WTC11 (cell line): ENCODE results near the gene LDHD. TPM values are rescaled to one million over a fixed set of nuclear protein-coding genes. Genes with fewer than 3 reads are reported as not detected.

ENCODE experiments used
- ATAC-seq: fragments of 200-7000 bp; cut with Tn5 transposase; 2 replicates; pipeline ENCODE4 v1.10.0; 2021; ENCODE audit warnings: mild to moderate bottlenecking, moderate library complexity
- CTCF ChIA-PET: fragments of 300-600 bp; sonication (Branson Sonifier 250); formaldehyde crosslinking; loops from one replicate; lab custom pipeline; 2021; ENCODE audit warnings: antibody characterized with exemption; lab: Charles Lee
- POLR2A ChIA-PET: fragments of 350-600 bp; sonication (Branson Sonifier 250); formaldehyde crosslinking; loops from one replicate; lab custom pipeline; 2021; ENCODE audit warnings: antibody characterized with exemption; lab: Charles Lee
- DNase-seq: peaks from one replicate; pipeline ENCODE4 v3.0.0; 2021; ENCODE audit warnings: low spot score
- H3K27ac Mint-ChIP-seq: 2 replicates; pipeline ENCODE4 v1.8.0; 2021; ENCODE audit warnings: mixed read lengths
- H3K27me3 Mint-ChIP-seq: 2 replicates; pipeline ENCODE4 v1.8.0; 2021; ENCODE audit warnings: low read depth, mild to moderate bottlenecking, moderate library complexity, mixed read lengths
- H3K36me3 Mint-ChIP-seq: 2 replicates; pipeline ENCODE4 v1.8.0; 2021; ENCODE audit warnings: mixed read lengths
- H3K4me1 Mint-ChIP-seq: 2 replicates; pipeline ENCODE4 v1.8.0; 2022; ENCODE audit warnings: mixed read lengths
- H3K4me3 Mint-ChIP-seq: 2 replicates; pipeline ENCODE4 v1.8.0; 2021; ENCODE audit warnings: mild to moderate bottlenecking, moderate library complexity, mixed read lengths
- H3K9me3 Mint-ChIP-seq: 2 replicates; pipeline ENCODE4 v1.8.0; 2021; ENCODE audit warnings: mixed read lengths
- CBFB ChIP-seq: sonication (generic); formaldehyde crosslinking; IDR thresholded peaks from 2 replicates; pipeline ENCODE4 v1.8.1; 2022; ENCODE audit warnings: mild to moderate bottlenecking, low read depth, missing genetic modification reagents
- E2F1 ChIP-seq: sonication (generic); formaldehyde crosslinking; IDR thresholded peaks from 2 replicates; pipeline ENCODE4 v1.8.0; 2022; ENCODE audit warnings: mild to moderate bottlenecking, missing genetic modification reagents
- E2F5 ChIP-seq: sonication (generic); formaldehyde crosslinking; IDR thresholded peaks from 2 replicates; pipeline ENCODE4 v1.8.1; 2022; ENCODE audit warnings: mild to moderate bottlenecking, moderate library complexity, missing genetic modification reagents
- EMX1 ChIP-seq: fragments of 250-450 bp; sonication (Bioruptor Pico); IDR thresholded peaks from 2 replicates; pipeline ENCODE4 v1.8.0; 2021; ENCODE audit warnings: mild to moderate bottlenecking
- ERG ChIP-seq: fragments of 250-450 bp; sonication (Bioruptor Pico); IDR thresholded peaks from 2 replicates; pipeline ENCODE4 v1.8.0; 2021; ENCODE audit warnings: mild to moderate bottlenecking
- ESRRA ChIP-seq: sonication (generic); formaldehyde crosslinking; IDR thresholded peaks from 2 replicates; pipeline ENCODE4 v1.8.1; 2022; ENCODE audit warnings: mild to moderate bottlenecking, missing genetic modification reagents, borderline replicate concordance
- GTF2I ChIP-seq: fragments of 250-450 bp; sonication (Bioruptor Pico); conservative IDR thresholded peaks from 2 replicates; pipeline ENCODE4 v1.4.0; 2021; ENCODE audit warnings: mild to moderate bottlenecking
- JUN ChIP-seq: sonication (generic); formaldehyde crosslinking; IDR thresholded peaks from 2 replicates; pipeline ENCODE4 v1.8.0; 2023; ENCODE audit warnings: mild to moderate bottlenecking, missing genetic modification reagents
- NFATC4 ChIP-seq: fragments of 250-450 bp; sonication (Bioruptor Pico); IDR thresholded peaks from 2 replicates; pipeline ENCODE4 v1.9.0; 2021; ENCODE audit warnings: mild to moderate bottlenecking
- PRDM15 ChIP-seq: sonication (generic); formaldehyde crosslinking; IDR thresholded peaks from 2 replicates; pipeline ENCODE4 v1.8.0; 2022; ENCODE audit warnings: missing genetic modification reagents
- PRRX2 ChIP-seq: fragments of 250-450 bp; sonication (Bioruptor Pico); IDR thresholded peaks from 2 replicates; pipeline ENCODE4 v1.8.0; 2021; ENCODE audit warnings: mild to moderate bottlenecking
- ZBTB43 ChIP-seq: sonication (generic); formaldehyde crosslinking; IDR thresholded peaks from 2 replicates; pipeline ENCODE4 v1.8.1; 2023; ENCODE audit warnings: mild to moderate bottlenecking, missing genetic modification reagents
- ZMAT4 ChIP-seq: fragments of 250-450 bp; sonication (Bioruptor Pico); IDR thresholded peaks from 2 replicates; pipeline ENCODE4 v1.9.0; 2021; ENCODE audit warnings: mild to moderate bottlenecking
- ZNF121 ChIP-seq: sonication (generic); formaldehyde crosslinking; IDR thresholded peaks from 2 replicates; pipeline ENCODE4 v1.8.0; 2023; ENCODE audit warnings: missing genetic modification reagents
- ZNF317 ChIP-seq: sonication (generic); formaldehyde crosslinking; IDR thresholded peaks from 2 replicates; pipeline ENCODE4 v1.8.1; 2023; ENCODE audit warnings: low read depth, mild to moderate bottlenecking, moderate library complexity, missing genetic modification reagents, borderline replicate concordance
- ZNF416 ChIP-seq: fragments of 250-450 bp; sonication (Bioruptor Pico); IDR thresholded peaks from 2 replicates; pipeline ENCODE4 v1.9.0; 2021; ENCODE audit warnings: mild to moderate bottlenecking, inconsistent platforms
- ZNF512 ChIP-seq: sonication (generic); formaldehyde crosslinking; IDR thresholded peaks from 2 replicates; pipeline ENCODE4 v1.8.1; 2022; ENCODE audit warnings: missing genetic modification reagents, borderline replicate concordance
- ZSCAN18 ChIP-seq: fragments of 250-450 bp; sonication (Bioruptor Pico); IDR thresholded peaks from 2 replicates; pipeline ENCODE4 v2.1.2; 2022; ENCODE audit warnings: mild to moderate bottlenecking, moderate library complexity
- total RNA-seq: library from RNA; stranded (reverse); gene quantifications from 3 replicates; pipeline ENCODE4 v1.2.3, GENCODE V29; 2021

Gene LDHD
- total RNA-seq, 1 experiment from 2014 or later, result 12.3 TPM

- TF ChIP-seq JUN (CRISPR knock-in tag) (no peak), E2F1 (CRISPR knock-in tag) (no peak), ZNF121 (no peak), NFATC4 (CRISPR knock-in tag) (no peak), GTF2I (CRISPR knock-in tag) (no peak)
Observed at GRCh38 chr16:75075688-75076268, 40.8 kb downstream of the LDHD start (continued).

- Mint-ChIP-seq H3K27me3 (no peaks in the 10 kb centered on the region), H3K4me1 (peaks cover 35% of the 10 kb centered on the region), H3K9me3 (peaks cover 8% of the 10 kb centered on the region; the same call in 1 of the 2 replicates), H3K36me3 (peaks cover 9% of the 10 kb centered on the region), H3K4me3 (no peak overlapping the region), H3K27ac (no peak overlapping the region)
- TF ChIP-seq CBFB (CRISPR knock-in tag) (no peak), PRRX2 (CRISPR knock-in tag) (no peak), ERG (CRISPR knock-in tag) (no peak), PRDM15 (CRISPR knock-in tag) (no peak), ZNF416 (CRISPR knock-in tag) (no peak), NFATC4 (CRISPR knock-in tag) (no peak), JUN (CRISPR knock-in tag) (no peak), ZSCAN18 (CRISPR knock-in tag) (no peak), ZNF512 (CRISPR knock-in tag) (no peak), ESRRA (CRISPR knock-in tag) (no peak), E2F5 (CRISPR knock-in tag) (no peak), EMX1 (CRISPR knock-in tag) (no peak), ZBTB43 (CRISPR knock-in tag) (no peak), GTF2I (CRISPR knock-in tag) (no peak), ZNF317 (CRISPR knock-in tag) (no peak), ZMAT4 (no peak)
- ChIA-PET CTCF (interaction anchor here (1.0 to 1.2 kb wide), 2 partner anchors 13 to 36 kb away, joined by 3 to 6 read pairs; no protein-coding TSS in a partner anchor), POLR2A (no interaction called here)
- peak; percentile 22 for ATAC-seq
- DNase-seq, result no peak
Observed at GRCh38 chr16:75074920-75075687, 41.5 kb downstream of the LDHD start.
